Kidney (tissue), 14 donors: ENCODE data around the gene KCNJ4. TPM values are rescaled to one million over a fixed set of nuclear protein-coding genes. Genes with fewer than 3 reads are reported as not detected.

Source experiments
- DNase-seq, 5 donors: peaks; one replicate each; pipeline ENCODE4 v3.0.0-alpha.2; 2013 to 2020
- FAIRE-seq: peaks from 2 replicates; lab custom pipeline; 2012; peaks lifted over from hg19 to GRCh38; lab: Jason Lieb, UNC
- H3K27ac ChIP-seq, 2 donors: one replicate each; pipeline ENCODE4 v1.7.0; 2013; ENCODE audit warnings: low read depth in 2 of 2, low read length in 2 of 2, inconsistent platforms in 1 of 2
- H3K27me3 ChIP-seq: one replicate; pipeline ENCODE4 v1.7.1; 2013; ENCODE audit warnings: low read length, inconsistent platforms; ENCODE audit not compliant: control insufficient read depth, insufficient read depth
- H3K36me3 ChIP-seq, 3 donors: one replicate each; pipeline versions ENCODE4 v1.7.0 to v1.7.1; 2013; ENCODE audit warnings: low read length in 3 of 3, control low read depth in 1 of 3, inconsistent platforms in 1 of 3; ENCODE audit not compliant: insufficient read depth in 3 of 3, control insufficient read depth in 2 of 3
- H3K4me1 ChIP-seq, 3 donors: one replicate each; pipeline versions ENCODE4 v1.7.0 to v1.7.1; 2013; ENCODE audit warnings: low read length in 3 of 3, inconsistent platforms in 1 of 3, low read depth in 1 of 3; ENCODE audit not compliant: control insufficient read depth in 2 of 3, insufficient read depth in 2 of 3
- H3K4me3 ChIP-seq, 3 donors: one replicate each; pipeline versions ENCODE4 v1.7.0 to v1.8.1; 2013; ENCODE audit warnings: low read length in 3 of 3, control low read depth in 1 of 3, inconsistent platforms in 1 of 3
- H3K9ac ChIP-seq, 3 donors: one replicate each; pipeline versions ENCODE4 v1.7.0 to v1.7.1; 2013; ENCODE audit warnings: low read length in 3 of 3, control low read depth in 1 of 3, inconsistent platforms in 1 of 3
- H3K9me3 ChIP-seq, 3 donors: one replicate each; pipeline versions ENCODE4 v1.7.0 to v1.7.1; 2013; ENCODE audit warnings: low read length in 3 of 3, control low read depth in 1 of 3, inconsistent platforms in 1 of 3; ENCODE audit not compliant: control insufficient read depth in 2 of 3, insufficient read depth in 1 of 3
- intact Hi-C: fragments of 100-400 bp; cut with DNase I; formaldehyde crosslinking; loops from one replicate; pipeline ENCODE4 v1.11.1; 2022
- polyA plus RNA-seq: library from polyadenylated mRNA; stranded (reverse); fragments of 350-450 nt; fragmentation: Illumina TruSeq; extraction: RNeasy Lipid Tissue Mini Kit (QIAGEN cat#74804); gene quantifications from one replicate; pipeline ENCODE4 v1.2.3, GENCODE V29; 2014; ENCODE audit warnings: low read depth, low replicate concordance; ENCODE audit not compliant: insufficient read depth
- total RNA-seq: library from RNA; stranded (reverse); fragmentation: NEBNext Ultra II Directional; extraction: Animal tissue kit (Norgen Biotek cat#: 25700); gene quantifications from one replicate; pipeline ENCODE4 v1.2.1, GENCODE V29; 2021
- TF ChIP-seq, protein P1 (sequence below): IDR thresholded peaks from 3 replicates; pipeline ENCODE4 v1.5.1; 2012; ENCODE audit warnings: mild to moderate bottlenecking, moderate library complexity, borderline replicate concordance; ENCODE audit not compliant: insufficient read depth; ENCODE audit errors: extremely low read depth
- donor health status: control.
- donor health status: control.
- donor health status: control.
- donor health status: control.
- donor health status: control.
- donor health status: DM: yes; HTN: yes; CAD: no.
- donor health status: Normal renal cell carcinoma (clear cell type).

Gene KCNJ4
- total and polyA plus RNA-seq, 2 donors from 2014 or later: 0.13 TPM; not detected in 1

DNA sequence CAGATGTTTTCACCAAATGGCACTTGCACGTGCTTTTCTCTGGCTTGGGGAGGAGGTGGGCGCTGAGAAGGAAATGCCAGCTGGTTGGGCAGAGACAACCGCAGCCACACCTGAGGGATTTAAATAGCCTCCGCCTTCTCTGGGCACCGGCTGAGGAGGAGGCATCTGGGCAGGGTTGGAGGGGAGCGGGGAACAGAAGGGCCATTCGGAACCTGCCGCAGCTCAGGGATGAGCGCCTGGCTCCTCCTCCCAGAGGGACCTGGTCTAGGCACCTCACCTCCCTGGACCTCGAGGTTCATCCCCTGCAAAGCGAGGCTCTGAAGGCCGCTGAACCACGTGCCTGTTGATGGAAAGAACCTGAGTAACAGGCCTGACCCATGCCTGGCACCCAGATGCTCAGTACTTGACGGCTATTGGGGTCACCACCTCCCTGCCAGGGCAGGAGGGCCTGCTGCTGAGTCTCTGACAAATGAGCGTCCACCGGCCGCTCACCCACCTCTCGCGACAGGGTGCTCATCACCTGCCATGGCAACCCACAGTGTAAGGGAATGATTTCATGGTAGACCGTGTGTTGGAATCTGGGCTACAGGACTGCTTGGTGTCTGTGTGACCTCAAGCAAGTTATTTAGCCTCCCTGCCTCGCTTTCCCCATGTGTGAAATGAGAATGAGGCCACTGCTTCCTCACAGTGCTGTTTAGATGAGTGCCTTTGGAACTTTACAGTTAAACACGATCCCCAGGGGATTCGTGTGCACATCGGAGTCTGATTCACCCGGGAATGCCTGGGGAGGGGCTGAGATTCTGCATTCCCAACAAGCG, 10.9 kb upstream of the KCNJ4 start:
- TF ChIP-seq, protein P1, sequence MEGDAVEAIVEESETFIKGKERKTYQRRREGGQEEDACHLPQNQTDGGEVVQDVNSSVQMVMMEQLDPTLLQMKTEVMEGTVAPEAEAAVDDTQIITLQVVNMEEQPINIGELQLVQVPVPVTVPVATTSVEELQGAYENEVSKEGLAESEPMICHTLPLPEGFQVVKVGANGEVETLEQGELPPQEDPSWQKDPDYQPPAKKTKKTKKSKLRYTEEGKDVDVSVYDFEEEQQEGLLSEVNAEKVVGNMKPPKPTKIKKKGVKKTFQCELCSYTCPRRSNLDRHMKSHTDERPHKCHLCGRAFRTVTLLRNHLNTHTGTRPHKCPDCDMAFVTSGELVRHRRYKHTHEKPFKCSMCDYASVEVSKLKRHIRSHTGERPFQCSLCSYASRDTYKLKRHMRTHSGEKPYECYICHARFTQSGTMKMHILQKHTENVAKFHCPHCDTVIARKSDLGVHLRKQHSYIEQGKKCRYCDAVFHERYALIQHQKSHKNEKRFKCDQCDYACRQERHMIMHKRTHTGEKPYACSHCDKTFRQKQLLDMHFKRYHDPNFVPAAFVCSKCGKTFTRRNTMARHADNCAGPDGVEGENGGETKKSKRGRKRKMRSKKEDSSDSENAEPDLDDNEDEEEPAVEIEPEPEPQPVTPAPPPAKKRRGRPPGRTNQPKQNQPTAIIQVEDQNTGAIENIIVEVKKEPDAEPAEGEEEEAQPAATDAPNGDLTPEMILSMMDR: no peak
- Histone ChIP-seq H3K36me3 (no peaks in the 10 kb centered on the region), H3K4me3 (no peak overlapping the region), H3K4me1 (peaks cover 0 to 8% (median 0%) of the 10 kb centered on the region in 3 donors), H3K9me3 (no peaks in the 10 kb centered on the region), H3K27me3 (no peaks in the 10 kb centered on the region), H3K27ac (no peak overlapping the region), H3K9ac (no peak overlapping the region)
- intact Hi-C loops: no loop called here
- FAIRE-seq (no peak), DNase-seq (peak in 2 of 5 donors; percentile 49 to 69)

DNA sequence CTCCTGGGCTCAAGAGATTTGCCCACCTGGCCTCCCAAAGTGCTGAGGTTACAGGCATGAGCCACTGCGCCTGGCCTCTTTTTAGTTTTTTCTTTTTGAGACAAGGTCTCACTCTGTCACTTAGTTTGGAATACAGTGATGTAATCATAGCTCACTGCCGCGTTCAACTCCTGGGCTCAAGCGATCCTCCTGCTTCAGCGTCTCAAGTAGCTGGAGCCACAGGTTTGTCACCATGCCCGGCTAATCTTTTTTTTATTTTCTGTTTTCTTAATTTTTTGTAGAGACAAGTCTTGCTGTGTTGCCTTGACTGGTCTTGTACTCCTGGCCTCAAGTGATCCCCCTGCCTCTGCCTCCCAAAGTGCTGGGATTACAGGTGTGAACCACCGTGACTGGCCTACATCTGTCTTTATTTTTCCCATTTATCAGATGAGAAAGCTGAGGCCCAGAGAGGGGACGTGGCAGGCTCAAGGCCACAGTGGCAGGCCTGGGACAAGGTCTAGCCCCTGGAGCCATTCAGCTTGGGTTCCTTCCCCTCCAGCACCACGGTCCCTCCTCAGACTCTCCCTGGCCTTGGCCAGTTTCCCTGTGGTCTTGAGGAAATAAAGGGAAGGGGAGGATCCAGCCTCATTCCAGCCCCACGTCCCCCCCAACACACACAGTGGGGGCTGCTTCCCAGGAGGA, 10.1 kb upstream of the KCNJ4 start:
- DNase-seq: peak in 2 of 5 donors; percentile 26 to 33
- TF ChIP-seq, protein P1: no peak
- no peak overlapping the region for H3K9ac ChIP-seq
- no peaks in the 10 kb centered on the region for H3K36me3 ChIP-seq
- H3K27ac ChIP-seq: no peak overlapping the region
- no peak overlapping the region for H3K4me3 ChIP-seq
- H3K4me1 ChIP-seq: peaks cover 0 to 8% (median 0%) of the 10 kb centered on the region in 3 donors
- no peak for FAIRE-seq
- H3K9me3 ChIP-seq: no peaks in the 10 kb centered on the region
- no peaks in the 10 kb centered on the region for H3K27me3 ChIP-seq
- intact Hi-C loops: no loop called here

DNA sequence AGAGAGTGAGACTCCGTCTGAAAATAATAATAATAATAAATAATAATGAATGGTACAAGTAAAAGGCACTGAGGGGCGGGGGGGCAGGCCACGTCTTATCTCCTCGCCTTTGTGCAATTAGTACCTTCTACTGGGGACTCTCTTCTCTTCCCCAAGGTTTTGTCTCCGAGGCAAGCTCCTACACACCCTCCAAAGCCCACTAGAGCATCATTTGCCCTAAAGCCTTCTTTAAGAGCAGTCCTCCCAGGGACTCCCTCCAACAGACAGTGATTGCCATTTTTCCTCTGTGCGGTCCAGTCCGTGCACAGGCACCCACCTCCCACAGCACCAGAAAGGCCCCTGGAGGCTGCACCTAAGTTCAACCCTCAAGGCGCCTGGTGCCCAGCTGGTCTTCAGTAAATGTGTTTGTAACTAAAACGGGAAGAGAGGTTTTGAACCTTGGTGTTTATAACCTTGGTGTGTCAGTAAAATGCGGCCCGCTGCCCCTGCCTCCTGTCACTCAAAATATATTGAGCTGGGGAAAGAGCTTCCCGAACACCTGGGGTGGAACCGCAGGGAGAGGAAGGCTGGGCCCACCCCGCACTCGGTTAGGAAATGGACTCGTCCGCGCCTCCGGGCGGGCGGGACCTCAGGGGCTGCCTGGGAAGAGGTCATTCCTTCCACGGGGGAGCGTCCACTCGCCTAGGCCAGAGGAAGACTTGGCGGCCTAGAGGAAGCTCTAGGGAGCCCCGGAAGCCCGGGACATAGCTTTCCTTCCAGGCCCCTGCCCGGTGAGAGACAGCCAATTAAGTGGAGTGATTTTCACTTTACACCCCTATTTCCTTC, 8.2 kb upstream of the KCNJ4 start:
- Histone ChIP-seq H3K4me1 (peaks cover 0 to 5% (median 0%) of the 10 kb centered on the region in 3 donors), H3K27ac (no peak overlapping the region), H3K4me3 (no peak overlapping the region), H3K27me3 (no peaks in the 10 kb centered on the region), H3K9ac (peak overlapping the region in 1 of 3 donors; percentile 32), H3K9me3 (no peaks in the 10 kb centered on the region), H3K36me3 (no peaks in the 10 kb centered on the region)
- intact Hi-C loops: no loop called here
- DNase-seq (peak; percentile 84 to 91 (median 88)), FAIRE-seq (no peak)
- TF ChIP-seq, protein P1: no peak
